Tibial nerve (tissue), 4 donors: ENCODE measurements around the gene BCDIN3D.

Experiments
- CTCF ChIP-seq, 5 experiments: fragments of 200-600 bp in 3 of 5; fragments of 450-650 bp in 2 of 5; sonication (generic) in 3 of 5; IDR thresholded peaks; one replicate each; pipeline ENCODE4 v1.5.1; 2016 to 2019; ENCODE audit warnings: antibody characterized with exemption in 5 of 5, mild to moderate bottlenecking in 3 of 5, moderate library complexity in 2 of 5
- EP300 ChIP-seq, 2 donors: sonication (generic); formaldehyde crosslinking; IDR thresholded peaks; one replicate each; pipeline ENCODE4 v1.6.1; 2017; ENCODE audit warnings: antibody characterized with exemption in 2 of 2, mild to moderate bottlenecking in 1 of 2
- POLR2A ChIP-seq, 2 donors: fragments of 450-650 bp; IDR thresholded peaks; one replicate each; pipeline ENCODE4 v1.6.1; 2017; ENCODE audit warnings: antibody characterized with exemption in 2 of 2, mild to moderate bottlenecking in 2 of 2, moderate library complexity in 2 of 2

GRCh38 chr12:49798248-49798647, 44.7 kb downstream of the BCDIN3D start:
- no peak for TF ChIP-seq CTCF (IDR thresholded peaks at IDR 0.05)
- no peak for TF ChIP-seq EP300 (IDR thresholded peaks at IDR 0.05)
- no peak for TF ChIP-seq POLR2A (IDR thresholded peaks at IDR 0.05)
